LNCAP (cell line): Measurements from ENCODE around the gene CCDC63.

Experiments used
- TF ChIP-seq, protein P1 (sequence below): fragments of 450-650 bp; IDR thresholded peaks from 2 replicates; pipeline ENCODE4 v1.5.1; 2017; ENCODE audit warnings: mild to moderate bottlenecking

The CCDC63 gene

DNA sequence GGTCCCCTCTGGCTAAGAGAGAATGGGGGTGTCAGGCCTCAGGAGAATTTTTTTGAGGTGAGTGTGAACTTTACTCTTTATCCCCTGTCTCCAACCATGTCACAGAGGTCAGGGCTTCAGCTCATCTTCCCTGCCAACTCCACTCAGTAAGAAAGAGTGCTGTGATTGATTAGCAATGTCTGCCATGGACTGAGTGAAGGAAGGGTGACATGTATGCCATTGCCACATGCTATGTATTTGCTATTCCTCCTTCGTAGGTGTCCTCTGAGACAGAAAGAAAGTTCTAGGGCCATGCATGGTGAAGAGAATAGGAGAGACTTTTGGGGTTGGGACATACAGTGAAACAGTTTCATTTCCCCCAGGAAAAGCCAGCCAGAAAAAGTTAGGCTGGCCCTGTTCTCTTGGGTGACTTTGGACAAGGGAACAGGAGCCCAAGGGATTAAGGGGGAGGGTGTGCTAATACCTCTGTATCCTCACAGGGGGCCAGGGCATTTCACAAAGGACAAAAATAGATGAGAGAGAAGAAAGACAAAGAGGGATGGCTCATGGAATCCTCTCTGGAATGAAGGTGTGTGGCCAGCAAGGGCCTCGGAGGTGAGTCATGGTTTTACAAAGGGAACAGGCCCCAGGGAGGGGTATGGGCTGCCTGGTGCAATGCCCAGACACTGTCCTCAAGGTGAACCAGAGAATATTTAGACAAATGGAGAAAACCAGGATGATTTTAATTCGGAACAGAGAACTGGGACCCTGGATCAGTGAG, 87.5 kb downstream of the CCDC63 start:
- TF ChIP-seq, protein P1, sequence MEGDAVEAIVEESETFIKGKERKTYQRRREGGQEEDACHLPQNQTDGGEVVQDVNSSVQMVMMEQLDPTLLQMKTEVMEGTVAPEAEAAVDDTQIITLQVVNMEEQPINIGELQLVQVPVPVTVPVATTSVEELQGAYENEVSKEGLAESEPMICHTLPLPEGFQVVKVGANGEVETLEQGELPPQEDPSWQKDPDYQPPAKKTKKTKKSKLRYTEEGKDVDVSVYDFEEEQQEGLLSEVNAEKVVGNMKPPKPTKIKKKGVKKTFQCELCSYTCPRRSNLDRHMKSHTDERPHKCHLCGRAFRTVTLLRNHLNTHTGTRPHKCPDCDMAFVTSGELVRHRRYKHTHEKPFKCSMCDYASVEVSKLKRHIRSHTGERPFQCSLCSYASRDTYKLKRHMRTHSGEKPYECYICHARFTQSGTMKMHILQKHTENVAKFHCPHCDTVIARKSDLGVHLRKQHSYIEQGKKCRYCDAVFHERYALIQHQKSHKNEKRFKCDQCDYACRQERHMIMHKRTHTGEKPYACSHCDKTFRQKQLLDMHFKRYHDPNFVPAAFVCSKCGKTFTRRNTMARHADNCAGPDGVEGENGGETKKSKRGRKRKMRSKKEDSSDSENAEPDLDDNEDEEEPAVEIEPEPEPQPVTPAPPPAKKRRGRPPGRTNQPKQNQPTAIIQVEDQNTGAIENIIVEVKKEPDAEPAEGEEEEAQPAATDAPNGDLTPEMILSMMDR = no peak

DNA sequence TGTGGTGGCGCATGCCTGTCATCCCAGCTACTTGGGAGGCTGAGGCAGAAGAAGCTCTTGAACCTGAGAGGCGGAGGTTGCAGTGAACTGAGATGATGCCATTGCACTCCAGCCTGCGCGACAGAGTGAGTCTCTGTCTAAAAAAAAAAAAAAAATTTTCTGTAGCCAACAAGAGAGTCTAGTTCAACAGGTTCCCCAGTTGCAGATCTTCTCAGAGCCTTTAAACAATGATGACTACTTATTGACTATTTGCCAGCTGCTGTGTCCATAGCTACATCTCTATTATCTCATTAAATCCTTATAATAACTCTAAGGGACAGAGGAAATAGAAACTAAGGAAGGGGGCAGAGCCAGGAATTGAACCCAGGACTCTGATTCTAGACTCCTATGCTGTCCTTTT, 88.8 kb downstream of the CCDC63 start:
- TF ChIP-seq, protein P1 = no peak

DNA sequence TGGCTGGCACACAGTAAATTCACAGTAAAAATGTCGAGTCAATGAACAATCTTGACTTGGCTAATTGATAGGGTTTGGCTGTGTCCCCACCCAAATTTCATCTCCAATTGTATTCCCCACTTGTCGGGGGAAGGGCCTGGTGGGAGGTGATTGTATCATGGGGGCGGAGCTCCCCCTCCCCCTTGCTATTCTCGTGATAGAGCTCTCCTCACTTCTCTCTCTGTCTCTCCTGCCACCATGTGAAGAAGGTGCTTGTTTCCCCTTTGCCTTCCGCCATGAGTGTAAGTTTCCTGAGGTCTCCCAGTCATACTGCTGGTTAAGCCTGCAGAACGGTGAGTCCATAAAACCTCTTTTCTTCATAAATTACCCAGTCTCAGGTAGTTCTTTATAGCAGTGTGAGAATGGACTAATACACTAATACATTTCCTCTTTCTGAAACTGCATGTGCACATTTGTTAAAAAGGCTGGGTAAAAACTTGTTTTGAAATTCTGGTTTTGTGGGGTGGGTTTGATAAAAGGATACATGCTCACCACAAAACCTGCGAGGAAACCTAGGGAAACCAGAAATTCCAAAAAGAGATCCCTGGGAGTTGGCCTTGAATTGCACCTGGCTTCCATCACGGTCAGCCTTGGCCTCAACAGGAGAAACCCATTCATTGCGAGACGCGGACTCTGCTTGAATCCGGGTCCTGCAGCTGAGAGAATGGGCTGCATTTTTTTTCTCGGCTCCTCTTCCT, 89.7 kb downstream of the CCDC63 start:
- TF ChIP-seq, protein P1 = no peak

- TF ChIP-seq, protein P1 = peak; percentile 97
Measured at GRCh38 chr12:110937104-110937641, 90.4 kb downstream of the CCDC63 start.

DNA sequence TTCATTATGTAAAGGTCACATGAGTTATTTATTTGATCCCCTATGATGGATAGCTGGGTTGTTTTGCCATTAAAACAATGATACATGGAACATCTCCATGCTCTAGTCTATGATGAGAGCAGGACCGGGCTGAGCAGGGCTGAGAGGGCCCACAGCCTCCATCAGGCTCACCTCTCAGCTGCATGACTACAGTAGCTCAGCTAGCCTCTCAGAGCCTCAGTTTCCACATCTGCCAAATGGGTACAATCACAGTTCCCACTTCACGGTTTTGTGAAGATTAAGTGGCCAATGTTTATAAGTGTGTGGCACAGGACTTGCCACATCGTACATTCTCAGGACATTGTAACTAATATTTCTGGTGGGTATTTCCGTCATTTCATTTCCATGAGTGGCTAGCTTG, 93.5 kb downstream of the CCDC63 start:
- TF ChIP-seq, protein P1 = no peak

- TF ChIP-seq, protein P1 = no peak
Measured at GRCh38 chr12:110940933-110941332, 94.1 kb downstream of the CCDC63 start.

- TF ChIP-seq, protein P1 = no peak
Measured at GRCh38 chr12:110941391-110941790, 94.6 kb downstream of the CCDC63 start.
